ENCODE measurements around the gene LRRC56. TPM values are rescaled to one million over a fixed set of nuclear protein-coding genes. Genes with fewer than 3 reads are reported as not detected.
A peak's percentile ranks its signal among the peaks of the same experiment; 100 is the strongest.

LRRC56 gene
- total RNA-seq, 1 experiment from 2014 or later = 3.4 TPM

- Histone ChIP-seq H2BK120ac (ENCODE audit: low read depth, low read length, poor library complexity, severe bottlenecking) (no peak overlapping the region), H3K14ac (ENCODE audit: insufficient read depth, low read length) (no peak overlapping the region), H3K23me2 (ENCODE audit: insufficient read length, low read depth, low read length, poor library complexity, severe bottlenecking) (peaks cover 10% of the 10 kb centered on the region), H2BK20ac (ENCODE audit: low read depth, low read length, poor library complexity, severe bottlenecking) (no peak overlapping the region), H2BK15ac (ENCODE audit: low read depth, low read length) (no peak overlapping the region), H3K4ac (ENCODE audit: low read depth, low read length) (no peak overlapping the region), H3K9me3 (ENCODE audit: control insufficient read depth, low read depth, low read length) (no peaks in the 10 kb centered on the region), H3K4me1 (ENCODE audit: insufficient read depth, low read length) (no peaks in the 10 kb centered on the region), H4K91ac (ENCODE audit: insufficient read length, low read depth, low read length) (no peak overlapping the region), H3K4me2 (ENCODE audit: insufficient read depth, insufficient read length, low read length) (no peak overlapping the region), H3K18ac (ENCODE audit: insufficient read length, low read depth, low read length) (no peak overlapping the region), H4K8ac (replicated peaks; ENCODE audit: insufficient read length, low read depth, low read length) (no peak overlapping the region), H2BK5ac (ENCODE audit: insufficient read length, low read length) (no peak overlapping the region), H3T11ph (ENCODE audit: low read length) (no peak overlapping the region), H3K56ac (ENCODE audit: insufficient read length, low read depth, low read length) (no peak overlapping the region), H3K79me2 (ENCODE audit: insufficient read depth, low read length) (peaks cover 42% of the 10 kb centered on the region; the same call in 1 of the 2 replicates), H3K27me3 (ENCODE audit: insufficient read depth, low read length) (no peaks in the 10 kb centered on the region; the same call in 1 of the 2 replicates), H3K9ac (ENCODE audit: extremely low read depth, insufficient read length, low read length) (no peak overlapping the region), H3K27ac (ENCODE audit: insufficient read length, low read depth, low read length) (no peak overlapping the region), H2AFZ (ENCODE audit: low read length) (no peak overlapping the region), H2AK5ac (ENCODE audit: insufficient read length, low read length) (no peak overlapping the region), H3K79me1 (ENCODE audit: insufficient read depth, low read depth, low read length, poor library complexity, severe bottlenecking) (peaks cover 14% of the 10 kb centered on the region), H2BK12ac (ENCODE audit: insufficient read length, low read depth, low read length) (no peak overlapping the region), H4K5ac (ENCODE audit: insufficient read length, low read depth, low read length) (no peak overlapping the region), H3K23ac (ENCODE audit: insufficient read length, low read depth, low read length) (no peak overlapping the region), H4K20me1 (ENCODE audit: control insufficient read depth, insufficient read depth, insufficient read length) (peaks cover 3% of the 10 kb centered on the region)
- Mint-ChIP-seq H3K27ac (peak overlapping the region in 1 of 3 experiments; percentile 34; a peak in 1 of 7 replicates), H3K36me3 (ENCODE audit: insufficient read depth in 1 of 3, low read depth in 3 of 3) (peaks cover 13 to 39% (median 33%) of the 10 kb centered on the region in 3 experiments; a peak in 6 of 7 replicates), H3K9me3 (no peaks in the 10 kb centered on the region), H3K4me1 (peaks cover 12 to 18% of the 10 kb centered on the region in 2 experiments), H3K27me3 (ENCODE audit: low read depth) (peaks cover 3% of the 10 kb centered on the region), H3K4me3 (no peak overlapping the region)
- WGBS (ENCODE audit: extremely low coverage, insufficient read length, low lambda C conversion rate) = no CpG with 5 or more reads among the region's 20 CpGs
- no peak for TF ChIP-seq CTCF (conservative IDR thresholded peaks at IDR 0.05)
- DNase-seq = no peak
Observed at GRCh38 chr11:579830-580601, 42.7 kb downstream of the LRRC56 start.
